H4 (cell line): ENCODE measurements around the gene SRSF10. TPM values are rescaled to one million over a fixed set of nuclear protein-coding genes. Genes with fewer than 3 reads are reported as not detected.
"Not testable (repeated sequence)": the region's sequence is repeated elsewhere in the genome, so short reads cannot be mapped to it uniquely, and the experiment has no call there.

Source experiments
- DNase-seq: peaks from one replicate; pipeline ENCODE4 v3.0.0-alpha.2; 2015; ENCODE audit warnings: low spot score
- total RNA-seq: library from RNA; depleted of rRNA; stranded (reverse); fragments of >200 nt; shearing (Covaris generic); gene quantifications from 2 replicates; pipeline ENCODE4 v1.2.3, GENCODE V29; 2014

The SRSF10 gene
- total RNA-seq, 1 experiment from 2014 or later, result 83.4 TPM

DNA sequence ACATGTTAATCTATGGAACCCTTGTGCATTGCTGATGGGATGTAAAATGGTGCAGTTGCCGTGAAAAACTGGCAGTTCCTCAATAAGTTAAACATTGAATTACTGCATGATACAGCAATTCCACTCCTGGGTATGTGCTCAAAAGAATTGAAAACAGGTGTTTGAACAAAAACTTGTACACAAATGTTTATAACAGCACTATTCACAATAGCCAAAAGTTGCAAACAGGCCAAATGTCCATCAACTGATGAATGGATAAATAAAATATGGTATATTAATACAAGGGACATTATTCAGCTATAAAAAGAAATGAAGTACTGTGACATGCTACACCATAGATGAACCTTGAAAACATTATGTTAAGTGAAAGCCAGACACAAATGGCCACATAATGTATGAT is 17.7 kb upstream of the SRSF10 start:
- DNase-seq, result no peak

DNA sequence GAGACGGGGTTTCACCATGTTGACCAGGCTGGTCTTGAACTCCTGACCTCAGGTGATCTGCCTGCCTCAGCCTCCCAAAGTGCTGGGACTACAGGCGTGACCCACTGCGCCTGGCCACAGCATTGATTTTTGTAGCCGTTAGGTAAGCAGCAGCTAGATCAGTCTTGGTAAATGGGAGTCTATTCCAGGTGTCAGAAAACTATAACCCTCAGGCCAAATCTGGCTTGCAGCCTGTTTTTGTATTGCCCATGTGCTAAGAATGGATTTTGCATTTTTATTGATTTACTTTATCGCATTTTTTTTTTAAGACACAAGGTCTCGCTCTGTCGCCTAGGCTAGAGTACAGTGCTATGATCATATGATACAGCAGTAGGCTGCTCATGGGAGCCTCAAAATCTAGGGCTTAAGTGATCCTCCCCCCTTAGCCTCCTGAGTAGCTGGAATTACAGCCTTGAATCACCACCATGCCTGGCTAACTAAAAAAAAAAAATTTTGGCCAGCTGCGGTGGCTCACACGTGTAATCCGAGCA is 16.6 kb upstream of the SRSF10 start:
- DNase-seq, result no peak

DNA sequence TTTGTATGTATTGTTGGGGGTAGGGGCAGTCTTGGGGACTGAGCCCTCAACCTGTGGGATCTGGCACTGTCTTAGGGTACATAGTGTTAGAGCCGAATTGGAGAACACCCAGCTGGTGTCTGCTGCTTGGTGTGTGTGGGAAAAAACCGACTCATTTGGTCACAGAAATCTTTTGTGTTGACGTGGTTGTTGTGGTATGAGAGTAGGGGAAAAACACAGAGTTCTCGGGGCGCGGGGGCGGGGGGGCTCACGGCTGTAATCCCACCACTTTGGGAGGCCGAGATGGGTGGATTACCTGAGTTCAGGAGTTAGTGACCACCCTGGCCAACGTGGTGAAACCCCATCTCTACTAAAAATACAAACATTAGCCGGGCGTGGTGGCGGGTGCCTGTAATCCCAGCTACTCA is 15.3 kb upstream of the SRSF10 start:
- DNase-seq, result no peak

DNA sequence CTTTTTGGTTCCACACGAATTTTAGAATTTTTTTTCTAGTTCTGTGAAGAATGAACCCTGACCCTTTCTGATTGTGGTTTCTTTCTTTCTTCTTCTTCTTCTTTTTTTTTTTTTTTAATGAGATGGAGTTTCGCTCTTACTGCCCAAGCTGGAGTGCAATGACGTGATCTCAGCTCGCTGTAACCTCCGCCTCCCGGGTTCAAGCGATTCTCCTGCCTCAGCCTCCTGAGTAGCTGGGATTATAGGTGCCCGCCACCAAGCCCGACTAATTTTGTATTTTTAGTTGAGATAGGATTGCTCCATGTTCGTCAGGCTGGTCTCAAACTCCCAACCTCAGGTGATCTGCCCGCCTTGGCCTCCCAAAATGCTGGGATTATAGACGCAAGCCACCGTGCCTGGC is 11.9 kb upstream of the SRSF10 start:
- not testable (repeated sequence) for DNase-seq

DNA sequence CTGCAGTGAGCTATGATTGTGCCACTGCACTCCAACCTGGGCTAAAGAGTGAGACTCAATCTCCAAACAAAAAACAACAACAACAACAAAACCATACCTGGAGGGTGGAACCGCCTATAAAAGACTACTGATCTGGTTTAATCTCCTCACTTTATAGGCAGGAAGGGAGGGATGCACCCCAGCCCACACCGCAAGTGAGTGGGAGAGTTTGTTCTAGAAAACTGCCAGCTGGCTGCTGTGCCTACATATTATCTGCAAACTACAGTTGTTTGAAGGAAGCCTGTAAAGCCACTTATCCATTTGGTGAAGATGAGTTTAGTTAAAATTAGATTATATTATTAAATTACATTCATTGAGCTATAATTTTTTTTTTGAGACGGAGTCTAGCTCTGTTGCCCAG is 9.1 kb upstream of the SRSF10 start:
- DNase-seq, result no peak

DNA sequence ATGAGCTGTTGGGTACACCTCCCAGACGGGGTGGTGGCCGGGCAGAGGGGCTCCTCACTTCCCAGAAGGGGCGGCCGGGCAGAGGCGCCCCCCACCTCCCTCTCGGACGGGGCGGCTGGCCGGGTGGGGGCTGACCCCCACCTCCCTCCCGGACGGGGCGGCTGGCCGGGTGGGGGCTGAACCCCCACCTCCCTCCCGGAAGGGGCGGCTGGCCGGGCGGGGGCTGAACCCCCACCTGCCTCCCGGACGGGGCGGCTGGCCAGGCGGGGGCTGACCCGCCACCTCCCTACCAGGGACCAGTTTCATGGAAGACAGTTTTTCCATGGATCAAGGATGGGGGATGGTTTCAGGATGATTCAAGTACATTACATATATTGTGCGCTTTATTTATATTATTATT is 6.9 kb upstream of the SRSF10 start:
- not testable (repeated sequence) for DNase-seq

DNA sequence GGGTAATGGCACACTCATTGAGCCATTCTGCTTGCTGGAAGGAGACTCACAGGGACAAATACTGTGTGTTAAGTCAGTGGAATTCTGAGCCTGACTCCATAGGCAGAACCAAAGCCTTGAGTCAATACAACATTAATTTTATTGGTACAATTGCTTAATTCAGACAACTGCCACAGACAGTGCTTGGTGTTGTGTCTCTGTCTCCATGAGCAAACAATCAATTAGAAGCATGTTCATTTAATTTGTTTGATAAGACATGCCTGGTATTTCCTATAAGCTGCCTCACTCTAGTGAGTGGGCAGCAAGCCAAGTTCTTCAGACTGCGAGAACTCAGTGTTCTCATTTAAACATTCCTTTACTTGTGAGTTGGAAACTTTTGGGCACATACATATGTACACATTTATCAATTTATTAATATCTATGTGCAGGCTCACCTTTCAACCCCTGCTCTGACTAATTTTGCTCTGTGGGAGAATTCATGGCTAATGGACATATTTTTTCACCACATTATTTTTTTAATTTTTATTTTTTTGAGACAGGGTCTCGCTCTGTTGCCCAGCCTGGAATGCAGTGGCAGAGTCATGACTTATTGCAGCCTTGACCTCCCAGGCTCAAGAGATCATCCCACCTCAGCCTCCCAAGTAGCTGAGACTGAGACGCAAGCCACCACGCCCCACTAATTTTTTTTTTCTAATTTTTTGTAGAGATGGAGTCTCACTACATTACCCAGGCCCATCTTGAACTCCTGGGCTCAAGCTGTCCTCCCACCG is 4.5 kb upstream of the SRSF10 start:
- DNase-seq, result no peak

DNA sequence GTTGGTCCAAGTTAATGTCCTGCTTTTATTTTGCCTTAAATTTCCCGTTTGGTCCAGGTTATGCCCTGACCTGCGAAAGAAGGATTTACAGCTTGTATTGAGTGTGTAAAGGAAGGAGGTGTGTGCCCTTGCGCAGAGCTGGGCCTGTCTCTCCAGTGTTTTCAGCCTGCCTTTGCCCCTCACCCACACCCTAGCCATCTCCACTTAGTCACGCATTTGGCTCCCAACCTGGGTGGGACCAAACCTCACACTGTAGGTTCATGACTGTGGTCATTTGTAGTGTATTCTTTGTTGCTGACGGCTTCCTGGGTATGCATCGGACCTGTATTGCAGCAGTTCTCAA is 572 bp upstream of the SRSF10 start:
- DNase-seq, result peak; percentile 83

DNA sequence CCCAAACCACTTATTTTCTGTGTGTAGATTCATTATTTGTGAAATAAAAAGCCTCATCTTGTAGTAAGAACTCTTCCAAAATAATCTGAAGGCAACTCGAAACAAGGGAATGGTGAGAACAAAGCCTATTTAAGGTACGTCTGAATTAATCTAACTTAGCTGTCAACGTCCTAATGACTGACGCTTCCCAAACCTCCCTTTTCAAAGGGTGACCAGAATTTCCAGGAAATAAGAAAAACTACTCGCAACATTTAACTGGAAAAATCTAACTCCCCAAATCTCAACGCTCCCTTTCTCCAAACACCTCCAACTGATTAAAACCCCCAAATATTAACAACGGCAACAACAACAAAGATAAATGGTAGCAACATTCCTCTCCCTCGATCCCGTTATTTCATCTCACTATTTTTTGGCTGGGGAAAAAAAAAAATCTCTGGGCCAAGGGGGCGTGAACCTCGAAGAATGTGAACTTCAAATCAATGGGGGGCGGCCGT is 693 bp downstream of the SRSF10 start:
- no peak for DNase-seq

DNA sequence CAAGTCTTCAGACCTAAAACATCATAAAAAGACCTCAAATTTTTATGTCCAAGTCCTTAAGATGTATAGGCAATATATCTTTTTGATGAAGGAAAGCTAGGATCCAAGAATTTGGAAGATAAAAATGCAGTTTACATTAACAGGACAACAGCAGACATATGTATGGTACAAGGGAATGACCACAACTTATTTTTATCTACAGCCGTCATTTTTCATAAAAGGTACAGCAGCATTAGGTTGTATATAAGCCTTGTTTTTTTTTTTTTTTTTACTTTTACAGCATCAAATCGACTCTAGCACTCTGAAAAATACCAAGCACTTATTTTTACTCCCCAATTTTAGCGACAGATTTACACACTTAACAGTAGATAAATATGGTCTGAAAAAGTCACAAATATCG is 1.3 kb downstream of the SRSF10 start:
- no peak for DNase-seq

DNA sequence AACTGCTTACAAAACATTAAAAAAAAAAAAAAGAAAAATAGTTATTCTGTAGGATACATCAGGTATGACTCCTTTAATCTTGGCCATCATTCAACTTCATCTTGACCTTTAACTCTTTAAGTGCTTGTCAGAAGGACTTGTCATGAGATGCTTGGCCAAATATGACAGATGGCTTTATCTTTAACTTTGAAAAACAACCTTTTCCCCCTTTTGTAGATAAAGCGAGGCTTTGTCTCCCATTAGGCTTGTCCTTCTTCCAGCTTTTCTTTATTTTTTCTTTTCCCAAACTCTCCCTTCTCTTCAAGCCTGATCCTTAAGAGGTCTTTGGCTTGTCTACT is 2.3 kb downstream of the SRSF10 start:
- no peak for DNase-seq

DNA sequence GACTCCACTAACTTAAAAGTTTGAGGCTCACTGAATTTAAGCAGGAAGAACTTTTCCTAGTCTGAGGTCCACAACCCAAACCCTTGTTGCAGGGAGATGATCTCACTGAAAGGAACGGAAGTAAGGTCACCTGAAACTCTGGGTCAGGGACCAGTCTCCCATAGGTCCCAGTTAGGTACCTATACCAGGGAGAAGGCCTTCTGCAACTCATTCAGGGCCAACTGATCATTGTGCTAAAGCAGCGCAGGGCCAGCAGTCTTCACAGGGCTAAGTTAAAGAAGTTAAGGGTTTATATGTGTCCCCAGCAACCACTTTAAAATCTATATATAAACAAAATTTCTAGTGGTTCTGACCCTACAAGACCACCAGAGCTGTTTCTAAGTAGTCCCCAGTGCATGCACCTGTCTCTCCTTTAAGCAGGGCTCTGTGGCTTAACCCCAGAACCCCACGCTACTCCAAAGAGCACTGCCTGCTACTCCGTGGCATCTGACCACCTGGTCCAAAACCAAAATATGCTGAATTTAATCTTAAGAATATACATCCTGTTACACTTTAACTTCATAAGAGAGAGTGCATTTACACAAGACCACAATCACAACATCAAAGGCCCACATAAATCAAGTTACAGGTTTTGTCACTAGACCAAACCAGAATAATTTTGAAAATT is 2.8 kb downstream of the SRSF10 start:
- DNase-seq, result no peak

DNA sequence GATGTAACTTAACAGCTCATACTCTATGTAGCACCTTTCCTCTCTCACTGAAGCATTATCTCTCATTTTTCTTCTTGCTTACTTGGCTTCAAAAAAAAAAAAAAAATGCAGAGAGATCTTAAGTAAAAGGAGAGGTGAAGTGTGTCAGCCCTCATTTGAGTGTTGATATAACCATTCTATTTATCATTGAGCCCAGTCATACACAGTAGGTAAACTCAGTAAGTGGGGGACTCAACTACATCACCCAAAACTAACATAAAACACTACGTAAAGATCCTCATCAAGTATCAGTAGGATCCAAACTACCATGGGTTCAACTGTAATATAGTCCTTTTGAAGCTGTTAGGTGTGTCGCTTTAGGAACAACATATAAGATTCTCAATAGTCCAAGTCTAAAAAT is 12.3 kb downstream of the SRSF10 start:
- DNase-seq, result no peak

DNA sequence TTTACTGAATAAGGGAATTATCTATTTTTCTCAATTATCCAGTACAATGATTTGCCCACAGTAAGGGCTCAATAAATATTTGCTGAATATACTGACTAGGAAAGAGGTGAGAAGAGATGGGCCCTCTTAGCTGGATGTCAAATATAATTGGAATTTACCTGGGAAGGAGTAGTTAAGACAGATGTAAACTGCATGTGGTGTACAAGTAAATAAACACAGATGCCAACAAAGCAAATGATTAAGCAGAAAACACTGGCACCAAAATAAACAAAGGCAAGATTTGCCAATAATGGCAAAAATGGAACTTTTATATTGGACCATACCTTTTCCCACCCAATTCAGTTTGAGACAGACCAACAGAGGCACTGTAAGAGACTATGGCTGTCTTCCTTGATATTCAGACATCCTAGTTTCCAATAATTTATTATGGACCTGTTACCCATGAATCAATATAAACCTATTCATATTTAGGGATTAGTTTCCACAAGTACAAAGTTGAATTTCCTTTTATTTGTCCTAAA is 13.1 kb downstream of the SRSF10 start:
- no peak for DNase-seq

DNA sequence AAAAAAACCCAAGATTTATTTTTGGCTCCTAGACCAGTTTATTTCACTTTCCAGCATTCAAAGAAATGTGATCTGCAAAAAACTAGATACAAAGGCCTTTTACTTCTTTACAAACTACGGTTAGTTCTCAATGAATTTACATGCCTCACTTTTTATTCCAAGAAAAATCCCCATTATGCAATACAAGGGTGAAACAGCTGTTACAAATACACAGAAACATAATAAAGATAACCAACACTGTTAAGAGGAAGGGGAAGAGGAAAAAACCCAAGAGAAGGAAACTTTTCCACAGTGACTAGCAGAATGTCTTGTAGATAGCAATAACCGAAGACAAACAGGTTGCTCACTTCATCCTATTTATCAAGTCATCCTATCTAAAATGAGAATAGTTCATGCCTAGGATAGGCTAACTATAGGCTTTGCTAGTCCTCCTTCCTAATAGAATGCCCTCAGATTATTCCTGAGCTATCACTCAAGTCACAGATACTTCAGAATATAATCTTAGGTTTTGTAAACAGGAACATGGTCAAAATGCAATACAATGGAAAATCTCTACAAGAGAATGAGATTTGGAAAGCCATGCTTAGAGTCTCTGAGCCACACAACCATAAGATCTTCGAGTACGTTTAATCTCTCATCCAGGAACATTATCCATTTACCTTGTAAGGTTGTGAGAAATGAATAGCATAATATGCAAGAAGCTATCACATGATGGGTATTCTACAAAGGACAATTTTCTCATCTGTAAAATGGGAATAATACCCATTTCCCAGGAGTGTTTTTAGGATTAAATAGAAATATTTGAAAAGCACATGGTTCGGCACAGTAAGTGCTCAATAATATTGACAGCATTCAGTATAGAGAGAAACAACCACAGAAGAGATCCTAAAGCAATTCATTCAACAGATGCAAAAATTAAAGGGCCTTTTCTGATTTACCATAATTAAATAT is 15.1 kb downstream of the SRSF10 start:
- no peak for DNase-seq

DNA sequence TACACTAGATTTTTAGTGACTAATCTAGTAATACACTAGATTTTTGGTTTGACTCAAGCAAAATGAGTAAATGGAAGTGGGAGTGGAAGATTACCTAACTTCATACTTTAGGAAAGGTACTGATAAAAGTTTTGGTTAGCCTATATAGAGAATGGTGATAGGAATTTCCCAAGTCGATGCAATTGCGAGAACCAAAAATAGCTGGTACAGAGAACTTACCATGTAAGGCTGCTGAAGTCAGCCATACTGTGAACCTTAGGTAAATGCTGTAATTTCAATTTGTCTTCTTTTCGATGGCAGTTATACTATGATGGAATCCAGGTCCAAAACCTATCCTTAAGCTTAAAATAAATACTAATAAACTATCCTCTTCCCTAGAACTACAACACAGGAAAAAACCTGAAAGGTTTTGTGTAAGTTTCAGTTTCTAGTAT is 15.9 kb downstream of the SRSF10 start:
- no peak for DNase-seq

DNA sequence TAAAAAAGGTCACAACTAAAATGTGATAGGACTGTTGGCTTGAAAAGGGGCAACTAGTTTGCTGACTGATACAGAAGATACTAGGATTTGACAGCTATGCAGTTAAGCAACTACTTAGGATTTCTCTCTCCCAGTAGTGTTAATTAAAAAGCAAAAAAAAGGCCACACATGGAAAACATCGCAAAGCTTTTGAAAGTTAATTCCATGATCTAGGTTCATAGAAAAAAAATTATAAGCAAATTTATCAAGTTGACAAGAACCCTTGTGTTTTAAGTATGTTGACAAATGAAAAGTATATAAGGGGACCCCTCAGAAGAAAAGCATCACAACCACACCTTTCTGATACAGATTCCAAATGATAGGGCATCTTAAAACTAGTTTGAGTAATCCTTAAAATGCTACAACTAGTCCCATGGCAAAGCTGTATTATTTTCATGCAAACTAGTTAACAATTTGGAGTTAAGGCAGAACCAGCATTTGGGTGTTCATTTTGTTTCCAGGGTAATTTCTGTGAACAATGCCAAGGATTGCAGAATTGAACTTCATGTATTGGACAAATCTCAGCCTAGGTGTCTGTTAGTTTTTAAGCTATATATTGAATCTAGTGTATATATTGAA is 16.4 kb downstream of the SRSF10 start:
- DNase-seq, result no peak

DNA sequence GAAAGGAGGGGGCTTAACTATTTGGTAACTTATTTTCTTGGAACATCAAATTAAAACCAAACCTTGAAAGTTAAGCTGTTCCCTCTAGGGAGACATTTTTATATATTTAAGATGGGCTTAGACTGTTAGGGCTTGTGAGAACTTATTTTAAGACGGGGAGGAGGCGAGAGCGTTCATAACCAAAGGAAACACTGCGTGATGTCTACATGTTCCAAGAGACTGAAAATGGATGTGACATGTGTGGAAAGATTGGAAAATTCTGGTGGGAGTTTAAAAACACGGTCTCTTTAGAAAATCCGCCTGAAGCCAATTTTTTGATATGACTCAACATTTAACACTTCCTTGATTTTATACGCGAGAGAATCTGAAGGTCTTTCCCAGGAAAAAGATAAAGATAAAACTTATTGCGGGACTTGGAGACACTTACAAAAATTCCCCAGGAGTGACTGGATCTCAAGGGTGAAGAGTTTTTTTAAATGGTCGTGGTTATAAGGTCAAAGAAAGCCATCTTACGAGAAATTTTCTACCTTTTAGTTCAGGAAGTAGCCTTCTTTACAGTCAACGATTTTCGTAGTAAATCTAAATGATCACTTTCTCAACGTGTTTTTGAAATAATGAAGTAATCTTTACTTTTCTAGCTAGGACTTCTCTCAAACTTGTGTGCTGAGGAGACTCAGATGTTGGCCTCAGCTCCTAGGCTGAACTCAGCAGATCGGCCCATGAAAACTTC is 19.7 kb downstream of the SRSF10 start:
- no peak for DNase-seq

DNA sequence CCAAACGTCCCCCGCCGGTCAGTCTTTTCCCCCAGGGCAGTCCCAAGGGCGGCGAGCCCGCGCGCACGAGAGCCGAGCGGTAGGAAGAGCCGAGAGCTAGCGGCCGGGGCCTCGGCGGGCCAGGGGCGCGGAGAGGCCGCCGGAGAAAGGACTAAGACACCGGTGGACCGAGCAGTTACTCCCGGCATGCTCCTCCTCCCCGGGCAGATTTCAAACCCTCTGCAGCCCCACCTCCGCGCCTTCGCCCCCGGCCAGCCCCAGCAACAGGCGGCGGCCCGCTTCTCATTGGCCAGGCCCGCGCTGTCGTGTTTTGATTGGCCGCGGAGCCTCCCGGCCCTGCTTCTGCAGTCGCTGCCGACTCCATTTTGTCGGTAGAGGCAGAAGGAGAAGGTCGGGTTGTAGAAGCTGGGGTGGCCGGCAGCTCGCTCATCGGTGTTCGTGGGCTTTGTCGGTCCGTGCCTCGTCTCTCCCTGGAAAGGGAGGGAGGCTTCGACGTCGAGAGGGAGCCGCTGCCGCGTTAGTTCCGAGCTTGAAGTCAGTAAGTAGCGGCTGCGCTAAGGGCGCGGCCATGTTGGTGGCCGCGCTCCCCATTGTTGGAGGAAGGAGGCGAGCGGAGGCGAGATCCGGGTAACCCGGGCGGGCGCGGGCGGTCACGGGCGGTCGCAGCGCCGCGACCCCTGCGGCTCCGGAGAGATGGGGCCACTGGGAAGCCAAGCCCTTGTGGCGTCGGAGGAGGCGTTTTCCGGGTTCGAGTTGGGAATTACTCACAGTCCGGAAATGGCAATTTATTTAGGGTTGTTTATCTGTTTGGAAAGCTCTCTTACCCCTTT is 20.5 kb downstream of the SRSF10 start, which contains the start of gene PNRC2:
PNRC2 (plus strand) TSS at position 368 of the 830 bp plus-strand sequence. CDS start 1,630 bp downstream, outside the sequence.
- DNase-seq, result peak; percentile 93
